ENCODE data around the gene RHOF. TPM values are rescaled to one million over a fixed set of nuclear protein-coding genes. Genes with fewer than 3 reads are reported as not detected.

The RHOF gene
- total and polyA plus RNA-seq, 2 of the 13 experiments (the other 11 are each of a cell fraction or from before 2014, with no cell fraction given): 14.6 to 32.2 TPM

DNA sequence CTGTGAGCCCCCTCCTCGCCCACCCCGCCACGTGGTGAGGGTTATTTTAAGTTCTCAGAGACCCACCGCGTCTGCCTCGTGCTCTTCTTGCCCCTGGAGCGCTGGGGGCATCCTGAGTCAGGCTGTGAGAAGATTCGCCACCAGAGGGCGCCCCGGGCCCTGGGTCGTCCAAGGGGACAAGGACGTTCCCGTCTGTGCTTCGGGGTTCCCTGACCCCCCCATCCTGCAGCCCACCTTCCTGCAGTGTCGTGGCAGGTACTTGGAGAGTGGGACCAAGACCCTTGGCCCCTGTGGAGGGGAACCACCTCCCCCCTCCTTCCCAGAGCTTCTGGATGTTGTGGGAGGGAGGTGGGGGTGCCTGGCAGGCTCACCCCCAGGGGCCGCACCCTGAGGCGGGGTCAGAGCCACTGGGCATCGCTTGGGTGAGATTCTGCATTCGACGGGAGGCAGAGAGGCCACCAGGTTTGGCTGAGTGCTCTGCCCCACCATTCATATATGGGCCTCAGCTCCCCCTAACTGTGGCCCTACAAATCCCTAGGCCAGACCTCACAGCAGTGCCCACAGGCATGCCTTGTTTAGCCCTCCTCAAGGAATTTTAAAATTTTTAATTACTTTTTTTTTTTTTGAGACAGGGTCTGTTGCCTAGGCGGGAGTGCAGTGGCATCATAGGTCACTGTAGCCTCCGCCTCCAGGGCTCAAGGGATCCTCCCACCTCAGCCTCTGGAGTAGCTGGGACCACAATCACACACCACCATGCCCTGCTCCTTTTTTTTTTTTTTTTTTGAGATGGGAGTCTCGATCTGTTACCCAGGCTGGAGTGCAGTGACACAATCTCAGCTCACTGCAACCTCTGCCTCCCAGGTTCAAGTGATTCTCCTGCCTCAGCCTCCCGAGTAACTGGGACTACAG, 17.0 kb downstream of the RHOF start (continued):
- no peak for TF ChIP-seq ZNF33A (CRISPR knock-in tag; IDR thresholded peaks at IDR 0.05; ENCODE audit: borderline replicate concordance)
- TF ChIP-seq, protein P1, sequence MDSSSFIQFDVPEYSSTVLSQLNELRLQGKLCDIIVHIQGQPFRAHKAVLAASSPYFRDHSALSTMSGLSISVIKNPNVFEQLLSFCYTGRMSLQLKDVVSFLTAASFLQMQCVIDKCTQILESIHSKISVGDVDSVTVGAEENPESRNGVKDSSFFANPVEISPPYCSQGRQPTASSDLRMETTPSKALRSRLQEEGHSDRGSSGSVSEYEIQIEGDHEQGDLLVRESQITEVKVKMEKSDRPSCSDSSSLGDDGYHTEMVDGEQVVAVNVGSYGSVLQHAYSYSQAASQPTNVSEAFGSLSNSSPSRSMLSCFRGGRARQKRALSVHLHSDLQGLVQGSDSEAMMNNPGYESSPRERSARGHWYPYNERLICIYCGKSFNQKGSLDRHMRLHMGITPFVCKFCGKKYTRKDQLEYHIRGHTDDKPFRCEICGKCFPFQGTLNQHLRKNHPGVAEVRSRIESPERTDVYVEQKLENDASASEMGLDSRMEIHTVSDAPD (CRISPR knock-in tag; IDR thresholded peaks at IDR 0.05): no peak
- TF ChIP-seq KAT7 (CRISPR knock-in tag; IDR thresholded peaks at IDR 0.05; ENCODE audit: borderline replicate concordance): no peak
- no peak for TF ChIP-seq ZKSCAN8 (CRISPR knock-in tag; IDR thresholded peaks at IDR 0.05; ENCODE audit: borderline replicate concordance)
- TF ChIP-seq, protein P2, sequence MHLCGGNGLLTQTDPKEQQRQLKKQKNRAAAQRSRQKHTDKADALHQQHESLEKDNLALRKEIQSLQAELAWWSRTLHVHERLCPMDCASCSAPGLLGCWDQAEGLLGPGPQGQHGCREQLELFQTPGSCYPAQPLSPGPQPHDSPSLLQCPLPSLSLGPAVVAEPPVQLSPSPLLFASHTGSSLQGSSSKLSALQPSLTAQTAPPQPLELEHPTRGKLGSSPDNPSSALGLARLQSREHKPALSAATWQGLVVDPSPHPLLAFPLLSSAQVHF (CRISPR knock-in tag; IDR thresholded peaks at IDR 0.05): no peak
- TF ChIP-seq ZNF713 (CRISPR knock-in tag; IDR thresholded peaks at IDR 0.05): no peak
- TF ChIP-seq HMG20B (CRISPR knock-in tag; conservative IDR thresholded peaks at IDR 0.05): no peak
- no peak for TF ChIP-seq ZNF441 (CRISPR knock-in tag; IDR thresholded peaks at IDR 0.05; ENCODE audit: borderline replicate concordance)
- TF ChIP-seq SNRNP70 (IDR thresholded peaks at IDR 0.05; ENCODE audit: low read depth, low read length): no peak
- TF ChIP-seq, protein P3, sequence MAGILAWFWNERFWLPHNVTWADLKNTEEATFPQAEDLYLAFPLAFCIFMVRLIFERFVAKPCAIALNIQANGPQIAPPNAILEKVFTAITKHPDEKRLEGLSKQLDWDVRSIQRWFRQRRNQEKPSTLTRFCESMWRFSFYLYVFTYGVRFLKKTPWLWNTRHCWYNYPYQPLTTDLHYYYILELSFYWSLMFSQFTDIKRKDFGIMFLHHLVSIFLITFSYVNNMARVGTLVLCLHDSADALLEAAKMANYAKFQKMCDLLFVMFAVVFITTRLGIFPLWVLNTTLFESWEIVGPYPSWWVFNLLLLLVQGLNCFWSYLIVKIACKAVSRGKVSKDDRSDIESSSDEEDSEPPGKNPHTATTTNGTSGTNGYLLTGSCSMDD (CRISPR knock-in tag; IDR thresholded peaks at IDR 0.05): no peak
- no peak for TF ChIP-seq MTF2 (CRISPR knock-in tag; IDR thresholded peaks at IDR 0.05; ENCODE audit: borderline replicate concordance)
- no peak for TF ChIP-seq NONO (IDR thresholded peaks at IDR 0.05)
- TF ChIP-seq NONO (CRISPR knock-in tag; conservative IDR thresholded peaks at IDR 0.05): 0 out of 2 replicates have a peak, but pooled peaks have one; percentile 42
- TF ChIP-seq, protein P4, sequence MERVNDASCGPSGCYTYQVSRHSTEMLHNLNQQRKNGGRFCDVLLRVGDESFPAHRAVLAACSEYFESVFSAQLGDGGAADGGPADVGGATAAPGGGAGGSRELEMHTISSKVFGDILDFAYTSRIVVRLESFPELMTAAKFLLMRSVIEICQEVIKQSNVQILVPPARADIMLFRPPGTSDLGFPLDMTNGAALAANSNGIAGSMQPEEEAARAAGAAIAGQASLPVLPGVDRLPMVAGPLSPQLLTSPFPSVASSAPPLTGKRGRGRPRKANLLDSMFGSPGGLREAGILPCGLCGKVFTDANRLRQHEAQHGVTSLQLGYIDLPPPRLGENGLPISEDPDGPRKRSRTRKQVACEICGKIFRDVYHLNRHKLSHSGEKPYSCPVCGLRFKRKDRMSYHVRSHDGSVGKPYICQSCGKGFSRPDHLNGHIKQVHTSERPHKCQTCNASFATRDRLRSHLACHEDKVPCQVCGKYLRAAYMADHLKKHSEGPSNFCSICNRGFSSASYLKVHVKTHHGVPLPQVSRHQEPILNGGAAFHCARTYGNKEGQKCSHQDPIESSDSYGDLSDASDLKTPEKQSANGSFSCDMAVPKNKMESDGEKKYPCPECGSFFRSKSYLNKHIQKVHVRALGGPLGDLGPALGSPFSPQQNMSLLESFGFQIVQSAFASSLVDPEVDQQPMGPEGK (CRISPR knock-in tag; IDR thresholded peaks at IDR 0.05): peak; percentile 65; the same call in 1 of the 2 replicates

Data from HepG2 (cell line).